ENCODE data around the gene PLAGL2. TPM values are rescaled to one million over a fixed set of nuclear protein-coding genes. Genes with fewer than 3 reads are reported as not detected.
"Not testable (repeated sequence)": the region's sequence is repeated elsewhere in the genome, so short reads cannot be mapped to it uniquely, and the experiment has no call there.

The PLAGL2 gene
- total and polyA plus RNA-seq, 10 donors, result 2.2 to 16.6 (median 12.1) TPM

DNA sequence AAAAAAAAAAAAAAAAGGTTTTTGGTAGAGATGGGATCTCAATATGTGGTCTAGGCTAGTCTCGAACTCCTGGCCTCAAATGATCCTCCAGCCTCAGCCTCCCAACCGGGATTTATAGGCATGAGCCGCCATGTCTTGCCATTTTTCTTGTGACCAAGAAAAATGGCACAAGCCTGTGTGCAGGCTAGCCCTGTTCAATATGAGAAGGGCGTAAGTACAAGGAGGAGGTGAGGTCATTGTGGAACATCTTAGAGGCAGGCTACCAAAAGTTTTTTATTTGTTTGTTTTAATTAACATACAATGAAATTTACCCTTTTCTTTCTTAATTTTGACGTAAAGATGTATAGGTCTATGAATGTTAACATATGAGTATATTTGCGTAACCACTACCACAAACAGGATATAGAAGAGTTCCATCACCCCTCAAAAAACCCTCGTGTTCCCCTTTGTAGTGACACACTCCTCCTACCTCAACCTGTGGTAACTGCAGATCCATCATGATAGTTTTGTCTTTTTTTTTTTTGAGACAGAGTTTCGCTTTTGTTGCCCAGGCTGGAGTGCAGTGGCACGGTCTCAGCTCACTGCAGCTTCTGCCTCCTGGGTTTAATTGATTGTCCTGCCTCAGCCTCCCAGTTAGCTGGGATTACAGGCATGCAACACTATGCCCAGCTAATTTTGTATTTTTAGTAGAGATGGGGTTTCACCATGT lies 41.6 kb upstream of the PLAGL2 start:
- Histone ChIP-seq H3K9me3 (no peaks in the 10 kb centered on the region), H3K27me3 (replicated peaks in 1 of 7) (no peaks in the 10 kb centered on the region), H3K4me1 (peaks cover 0 to 8% (median 0%) of the 10 kb centered on the region in 6 donors), H3K36me3 (no peaks in the 10 kb centered on the region), H3K4me3 (no peak overlapping the region), H3K27ac (no peak overlapping the region)
- intact Hi-C loops (cut with DNase I; ENCODE audit: low total_unique reads), result no loop called here
- peak; percentile 2 for DNase-seq
- WGBS, 5 donors, result 58 to 70% (median 60%) methylated on average over 9 of the region's 9 CpGs
- TF ChIP-seq, protein P1, sequence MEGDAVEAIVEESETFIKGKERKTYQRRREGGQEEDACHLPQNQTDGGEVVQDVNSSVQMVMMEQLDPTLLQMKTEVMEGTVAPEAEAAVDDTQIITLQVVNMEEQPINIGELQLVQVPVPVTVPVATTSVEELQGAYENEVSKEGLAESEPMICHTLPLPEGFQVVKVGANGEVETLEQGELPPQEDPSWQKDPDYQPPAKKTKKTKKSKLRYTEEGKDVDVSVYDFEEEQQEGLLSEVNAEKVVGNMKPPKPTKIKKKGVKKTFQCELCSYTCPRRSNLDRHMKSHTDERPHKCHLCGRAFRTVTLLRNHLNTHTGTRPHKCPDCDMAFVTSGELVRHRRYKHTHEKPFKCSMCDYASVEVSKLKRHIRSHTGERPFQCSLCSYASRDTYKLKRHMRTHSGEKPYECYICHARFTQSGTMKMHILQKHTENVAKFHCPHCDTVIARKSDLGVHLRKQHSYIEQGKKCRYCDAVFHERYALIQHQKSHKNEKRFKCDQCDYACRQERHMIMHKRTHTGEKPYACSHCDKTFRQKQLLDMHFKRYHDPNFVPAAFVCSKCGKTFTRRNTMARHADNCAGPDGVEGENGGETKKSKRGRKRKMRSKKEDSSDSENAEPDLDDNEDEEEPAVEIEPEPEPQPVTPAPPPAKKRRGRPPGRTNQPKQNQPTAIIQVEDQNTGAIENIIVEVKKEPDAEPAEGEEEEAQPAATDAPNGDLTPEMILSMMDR (IDR thresholded peaks at IDR 0.05 in 8 of 11, conservative IDR thresholded peaks at IDR 0.05 in 3 of 11), result no peak
- TF ChIP-seq POLR2A (IDR thresholded peaks at IDR 0.05) (no peak), POLR2AphosphoS5 (IDR thresholded peaks at IDR 0.05) (no peak)

DNA sequence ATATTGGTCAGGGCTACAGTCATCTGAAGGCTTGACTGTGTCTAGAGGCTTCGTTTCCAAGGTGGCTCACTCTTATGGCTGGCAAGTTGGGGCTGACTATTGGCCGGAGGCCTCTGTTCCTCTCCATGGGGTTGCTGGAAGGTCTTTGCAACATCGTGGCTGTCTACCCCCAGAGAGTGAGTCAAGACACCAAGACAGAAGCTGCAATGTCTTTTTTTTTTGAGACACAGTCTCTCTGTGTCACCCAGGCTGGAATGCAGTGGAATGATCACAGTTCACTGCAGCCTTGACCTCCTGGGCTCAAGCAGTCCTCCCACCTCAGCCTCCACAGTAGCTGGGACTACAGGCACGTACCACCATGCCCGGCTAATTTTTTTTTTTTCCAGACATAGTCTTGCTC lies 40.5 kb upstream of the PLAGL2 start:
- TF ChIP-seq POLR2A (IDR thresholded peaks at IDR 0.05) (no peak), POLR2AphosphoS5 (IDR thresholded peaks at IDR 0.05) (no peak)
- TF ChIP-seq, protein P1 (IDR thresholded peaks at IDR 0.05 in 8 of 11, conservative IDR thresholded peaks at IDR 0.05 in 3 of 11), result no peak
- intact Hi-C loops (cut with DNase I; ENCODE audit: low total_unique reads), result no loop called here
- no peak overlapping the region for H3K4me3 ChIP-seq
- 66 to 92% (median 68%) methylated on average over 5 of the region's 5 CpGs for WGBS, 5 donors
- H3K27me3 ChIP-seq (replicated peaks in 1 of 7), result no peaks in the 10 kb centered on the region
- DNase-seq, result peak; percentile 10
- no peaks in the 10 kb centered on the region for H3K9me3 ChIP-seq
- peaks cover 0 to 8% (median 0%) of the 10 kb centered on the region in 6 donors for H3K4me1 ChIP-seq
- no peaks in the 10 kb centered on the region for H3K36me3 ChIP-seq
- no peak overlapping the region for H3K27ac ChIP-seq

DNA sequence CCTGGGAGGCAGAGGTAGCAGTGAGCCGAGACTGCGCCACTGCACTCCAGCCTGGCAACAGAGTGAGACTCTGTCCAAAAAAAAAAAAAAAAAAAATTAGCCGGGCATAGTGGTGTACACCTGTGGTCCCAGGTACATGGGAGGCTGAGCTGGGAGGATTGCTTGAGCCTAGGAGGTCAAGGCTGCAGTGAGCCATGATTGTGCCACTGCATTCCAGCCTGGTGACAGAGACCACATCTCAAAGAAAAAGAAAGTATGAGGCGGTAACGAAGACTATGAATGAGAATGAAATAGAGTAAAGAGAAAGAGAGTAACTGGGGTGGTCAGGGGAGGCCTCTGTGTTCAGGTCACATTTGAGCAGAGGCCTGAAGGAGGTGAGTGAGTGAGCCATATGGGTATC lies 38.7 kb upstream of the PLAGL2 start:
- peak; percentile 6 for DNase-seq
- H3K27me3 ChIP-seq (replicated peaks in 1 of 7); intact Hi-C loops (cut with DNase I; ENCODE audit: low total_unique reads); H3K4me3 ChIP-seq; H3K36me3 ChIP-seq; H3K9me3 ChIP-seq; H3K27ac ChIP-seq; H3K4me1 ChIP-seq: not testable (repeated sequence)
- WGBS, 5 donors, result 91 to 97% (median 93%) methylated on average over 4 to 5 of the region's 5 CpGs

DNA sequence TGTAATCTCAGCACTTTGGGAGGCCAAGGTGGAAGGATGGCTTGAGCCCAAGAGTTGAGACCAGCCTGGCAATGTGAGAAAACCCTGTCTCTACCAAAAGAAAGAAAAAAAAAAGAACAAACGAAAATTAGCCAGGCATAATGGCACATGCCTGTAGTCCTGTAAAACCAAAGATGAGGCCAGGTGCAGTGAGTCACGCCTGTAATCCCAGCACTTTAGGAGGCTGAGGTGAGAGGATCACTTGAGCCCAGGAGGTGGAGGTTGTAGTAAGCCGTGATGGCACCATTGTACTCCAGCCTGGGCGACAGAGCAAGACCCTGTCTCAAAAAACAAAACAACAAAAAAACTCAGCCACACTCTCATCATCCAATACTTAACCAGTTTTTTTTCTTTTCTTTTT lies 37.4 kb upstream of the PLAGL2 start:
- intact Hi-C loops (cut with DNase I; ENCODE audit: low total_unique reads), result no loop called here
- WGBS, 5 donors, result 82 to 96% (median 90%) methylated on average over 4 of the region's 4 CpGs
- Histone ChIP-seq H3K27ac (no peak overlapping the region), H3K4me3 (no peak overlapping the region), H3K9me3 (no peaks in the 10 kb centered on the region), H3K4me1 (peaks cover 0 to 8% (median 0%) of the 10 kb centered on the region in 6 donors), H3K27me3 (replicated peaks in 1 of 7) (no peaks in the 10 kb centered on the region), H3K36me3 (no peaks in the 10 kb centered on the region)
- TF ChIP-seq, protein P1 (IDR thresholded peaks at IDR 0.05 in 8 of 11, conservative IDR thresholded peaks at IDR 0.05 in 3 of 11), result no peak
- TF ChIP-seq POLR2A (IDR thresholded peaks at IDR 0.05) (no peak), POLR2AphosphoS5 (IDR thresholded peaks at IDR 0.05) (no peak)
- DNase-seq, result peak; percentile 18
